Tibial nerve (tissue), 4 donors: Measurements from ENCODE around the gene CEP112.
"Not testable (repeated sequence)": the region's sequence is repeated elsewhere in the genome, so short reads cannot be mapped to it uniquely, and the experiment has no call there.

Experiments
- CTCF ChIP-seq, 5 experiments: fragments of 200-600 bp in 3 of 5; fragments of 450-650 bp in 2 of 5; sonication (generic) in 3 of 5; IDR thresholded peaks; one replicate each; pipeline ENCODE4 v1.5.1; 2016 to 2019; ENCODE audit warnings: antibody characterized with exemption in 5 of 5, mild to moderate bottlenecking in 3 of 5, moderate library complexity in 2 of 5
- EP300 ChIP-seq, 2 donors: sonication (generic); formaldehyde crosslinking; IDR thresholded peaks; one replicate each; pipeline ENCODE4 v1.6.1; 2017; ENCODE audit warnings: antibody characterized with exemption in 2 of 2, mild to moderate bottlenecking in 1 of 2
- POLR2A ChIP-seq, 2 donors: fragments of 450-650 bp; IDR thresholded peaks; one replicate each; pipeline ENCODE4 v1.6.1; 2017; ENCODE audit warnings: antibody characterized with exemption in 2 of 2, mild to moderate bottlenecking in 2 of 2, moderate library complexity in 2 of 2

DNA sequence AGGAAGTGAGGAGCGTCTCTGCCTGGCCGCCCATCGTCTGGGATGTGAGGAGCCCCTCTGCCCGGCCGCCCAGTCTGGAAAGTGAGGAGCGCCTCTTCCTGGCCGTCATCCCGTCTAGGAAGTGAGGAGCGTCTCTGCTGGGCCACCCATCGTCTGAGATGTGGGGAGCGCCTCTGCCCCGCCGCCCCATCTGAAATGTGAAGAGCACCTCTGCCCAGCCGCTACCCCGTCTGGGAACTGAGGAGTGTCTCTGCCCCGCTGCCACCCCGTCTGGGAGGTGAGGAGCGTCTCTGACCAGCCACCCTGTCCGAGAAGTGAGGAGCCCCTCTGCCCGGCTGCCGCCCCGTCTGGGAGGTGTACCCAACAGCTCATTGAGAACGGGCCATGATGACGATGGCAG is 354.7 kb downstream of the CEP112 start:
- TF ChIP-seq CTCF, EP300, POLR2A (IDR thresholded peaks at IDR 0.05): not testable (repeated sequence)
